Gastroesophageal sphincter (tissue), 4 donors: ENCODE measurements around the gene ENTHD1. TPM values are rescaled to one million over a fixed set of nuclear protein-coding genes. Genes with fewer than 3 reads are reported as not detected.

Experiments used
- ATAC-seq: fragments of 150-250 bp; one replicate; pipeline ENCODE4 v1.9.1; 2016; ENCODE audit warnings: mild to moderate bottlenecking, moderate library complexity
- H3K27ac ChIP-seq, 4 donors: fragments of 200-600 bp; sonication (generic) in 3 of 4; 1 replicate in 3 of 4; 2 replicates in 1 of 4; pipeline ENCODE4 v1.5.1; 2016 to 2019
- H3K27me3 ChIP-seq: fragments of 200-600 bp; sonication (generic); one replicate; pipeline ENCODE4 v1.5.1; 2019
- H3K36me3 ChIP-seq, 2 donors: fragments of 200-600 bp; sonication (generic); one replicate each; pipeline ENCODE4 v1.5.1; 2019; ENCODE audit warnings: control low read depth in 1 of 2
- H3K4me1 ChIP-seq, 3 donors: fragments of 200-600 bp; sonication (generic); 1 replicate in 2 of 3; 2 replicates in 1 of 3; pipeline ENCODE4 v1.5.1; 2016 to 2019; ENCODE audit warnings: control low read depth in 2 of 3
- H3K4me3 ChIP-seq, 2 donors: fragments of 200-600 bp; sonication (generic); one replicate each; pipeline ENCODE4 v1.5.1; 2019; ENCODE audit warnings: mild to moderate bottlenecking in 1 of 2, moderate library complexity in 1 of 2
- H3K9me3 ChIP-seq, 3 donors: fragments of 200-600 bp; sonication (generic); one replicate each; pipeline ENCODE4 v1.5.1; 2017 to 2019; ENCODE audit warnings: control low read depth in 2 of 3
- EP300 ChIP-seq: sonication (generic); formaldehyde crosslinking; IDR thresholded peaks from one replicate; pipeline ENCODE4 v1.6.1; 2017; ENCODE audit warnings: antibody characterized with exemption, mild to moderate bottlenecking
- POLR2A ChIP-seq, 2 donors: fragments of 450-650 bp; IDR thresholded peaks; one replicate each; pipeline ENCODE4 v1.6.1; 2017; ENCODE audit warnings: antibody characterized with exemption in 2 of 2, mild to moderate bottlenecking in 2 of 2, moderate library complexity in 1 of 2
- POLR2AphosphoS5 ChIP-seq: sonication (generic); formaldehyde crosslinking; IDR thresholded peaks from one replicate; pipeline ENCODE4 v1.6.1; 2017; ENCODE audit warnings: antibody characterized with exemption
- WGBS, 2 donors: methylation state at CpG; one replicate each; pipeline ENCODE4 v1.1.5; 2018; ENCODE audit warnings: low coverage in 1 of 2; 5-methylcytosine and 5-hydroxymethylcytosine counted together
- total RNA-seq, 4 donors: library from RNA; depleted of rRNA; stranded (reverse); fragments of >200 nt; gene quantifications; one replicate each; pipeline ENCODE4 v1.1.0, GENCODE V29; 2016
- TF ChIP-seq, protein P1 (sequence below), 4 experiments: fragments of 200-600 bp in 2 of 4; fragments of 450-650 bp in 2 of 4; sonication (generic) in 1 of 4; IDR thresholded peaks; one replicate each; pipeline ENCODE4 v1.5.1; 2017 to 2019; ENCODE audit warnings: antibody characterized with exemption in 4 of 4, mild to moderate bottlenecking in 2 of 4, moderate library complexity in 2 of 4

Gene ENTHD1
- total RNA-seq, 4 donors from 2014 or later = 0.47 TPM; not detected in 3

DNA sequence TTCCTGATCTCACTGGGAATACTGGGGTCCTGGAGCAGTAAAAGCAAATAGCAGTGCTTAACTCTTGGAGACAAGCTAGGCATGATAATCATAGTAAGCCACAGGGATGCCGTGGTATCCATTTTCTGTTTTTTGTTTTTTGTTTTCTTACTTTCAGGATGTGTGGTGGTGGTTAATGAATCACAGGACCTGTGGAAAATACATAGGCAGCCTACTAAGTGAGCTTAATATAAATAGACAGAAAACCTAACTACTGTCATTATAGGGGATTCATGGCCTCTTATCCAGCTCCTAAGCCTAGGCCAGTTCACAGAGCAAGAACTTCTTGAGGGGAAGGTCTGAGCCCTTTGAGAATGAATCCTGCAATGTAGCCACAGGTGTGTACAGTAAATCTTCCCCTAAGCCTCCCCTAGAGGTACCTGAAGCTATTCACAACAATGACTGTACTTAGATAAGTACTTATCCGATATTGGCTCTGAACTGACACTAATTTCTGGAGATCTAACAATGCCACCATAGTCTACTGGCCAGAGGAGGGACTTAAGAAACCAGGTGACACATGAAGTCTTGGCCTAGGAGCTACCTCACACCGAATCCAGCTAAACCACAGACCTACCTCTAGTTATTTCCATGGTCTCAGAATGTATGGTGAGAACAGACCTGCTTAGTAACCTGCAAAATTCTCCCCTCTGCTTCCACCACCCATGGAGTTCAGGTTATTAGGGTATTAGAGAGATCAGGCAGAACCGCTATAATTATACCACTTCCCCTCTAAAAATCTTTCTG is 83.6 kb downstream of the ENTHD1 start:
- H3K4me1 ChIP-seq = no peaks in the 10 kb centered on the region
- no peak for ATAC-seq
- H3K4me3 ChIP-seq = no peak overlapping the region
- H3K36me3 ChIP-seq = no peaks in the 10 kb centered on the region
- H3K9me3 ChIP-seq = no peaks in the 10 kb centered on the region
- 79 to 95% methylated on average over 2 to 4 of the region's 4 CpGs for WGBS, 2 donors
- H3K27ac ChIP-seq = no peak overlapping the region
- TF ChIP-seq POLR2A (IDR thresholded peaks at IDR 0.05) (no peak), POLR2AphosphoS5 (no peak), EP300 (no peak)
- TF ChIP-seq, protein P1, sequence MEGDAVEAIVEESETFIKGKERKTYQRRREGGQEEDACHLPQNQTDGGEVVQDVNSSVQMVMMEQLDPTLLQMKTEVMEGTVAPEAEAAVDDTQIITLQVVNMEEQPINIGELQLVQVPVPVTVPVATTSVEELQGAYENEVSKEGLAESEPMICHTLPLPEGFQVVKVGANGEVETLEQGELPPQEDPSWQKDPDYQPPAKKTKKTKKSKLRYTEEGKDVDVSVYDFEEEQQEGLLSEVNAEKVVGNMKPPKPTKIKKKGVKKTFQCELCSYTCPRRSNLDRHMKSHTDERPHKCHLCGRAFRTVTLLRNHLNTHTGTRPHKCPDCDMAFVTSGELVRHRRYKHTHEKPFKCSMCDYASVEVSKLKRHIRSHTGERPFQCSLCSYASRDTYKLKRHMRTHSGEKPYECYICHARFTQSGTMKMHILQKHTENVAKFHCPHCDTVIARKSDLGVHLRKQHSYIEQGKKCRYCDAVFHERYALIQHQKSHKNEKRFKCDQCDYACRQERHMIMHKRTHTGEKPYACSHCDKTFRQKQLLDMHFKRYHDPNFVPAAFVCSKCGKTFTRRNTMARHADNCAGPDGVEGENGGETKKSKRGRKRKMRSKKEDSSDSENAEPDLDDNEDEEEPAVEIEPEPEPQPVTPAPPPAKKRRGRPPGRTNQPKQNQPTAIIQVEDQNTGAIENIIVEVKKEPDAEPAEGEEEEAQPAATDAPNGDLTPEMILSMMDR (IDR thresholded peaks at IDR 0.05) = no peak
- H3K27me3 ChIP-seq = peaks cover 65% of the 10 kb centered on the region

DNA sequence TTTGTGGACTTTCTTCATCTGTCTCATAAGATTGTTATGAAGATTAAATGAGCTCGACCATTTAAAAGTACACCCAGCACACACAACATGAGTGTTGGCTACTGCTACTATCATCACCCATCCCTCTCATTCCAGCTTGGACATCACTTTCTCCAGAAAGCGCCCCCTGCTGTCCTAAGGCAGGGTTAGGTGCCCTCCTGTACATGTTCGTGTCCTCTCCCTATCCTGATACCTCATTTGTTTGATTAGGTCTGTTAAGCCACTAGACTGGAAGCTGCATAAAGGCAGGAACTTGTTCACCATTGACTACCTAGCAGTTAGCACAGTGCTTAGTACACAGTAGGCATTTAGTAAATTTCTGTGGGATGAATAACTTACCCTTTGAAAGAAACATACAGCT is 85.5 kb downstream of the ENTHD1 start:
- H3K9me3 ChIP-seq = no peaks in the 10 kb centered on the region
- 29 to 32% methylated on average over 3 of the region's 3 CpGs for WGBS, 2 donors
- H3K4me1 ChIP-seq = no peaks in the 10 kb centered on the region
- H3K27ac ChIP-seq = no peak overlapping the region
- H3K27me3 ChIP-seq = peaks cover 68% of the 10 kb centered on the region
- H3K4me3 ChIP-seq = no peak overlapping the region
- H3K36me3 ChIP-seq = no peaks in the 10 kb centered on the region
- TF ChIP-seq, protein P1 (IDR thresholded peaks at IDR 0.05) = peak in 1 of 4 experiments; percentile 16
- TF ChIP-seq POLR2AphosphoS5 = no peak
- TF ChIP-seq EP300 = no peak
- no peak for TF ChIP-seq POLR2A (IDR thresholded peaks at IDR 0.05)
- ATAC-seq = no peak

DNA sequence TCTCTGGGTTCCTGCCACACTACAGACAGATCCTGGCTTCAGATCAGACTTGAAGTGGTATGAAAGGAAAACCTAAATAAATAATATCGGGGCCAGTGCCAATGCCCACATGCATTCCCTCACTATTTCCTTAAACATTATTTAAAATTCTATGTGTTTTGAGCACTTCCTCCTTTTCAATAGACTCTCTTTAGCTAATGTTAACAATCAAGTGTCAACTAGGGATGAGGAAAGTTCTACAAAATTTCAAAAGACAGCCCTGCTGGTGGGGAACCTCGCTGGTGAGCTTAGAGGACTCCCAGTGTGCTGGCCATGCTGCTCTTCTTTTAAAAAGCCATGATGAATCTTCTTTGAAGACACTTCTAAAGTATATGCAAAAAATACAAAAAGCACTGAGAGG is 87.5 kb downstream of the ENTHD1 start:
- no peak for ATAC-seq
- H3K4me1 ChIP-seq = no peaks in the 10 kb centered on the region
- H3K4me3 ChIP-seq = no peak overlapping the region
- H3K27me3 ChIP-seq = peaks cover 58% of the 10 kb centered on the region
- WGBS, 2 donors = 38 to 50% methylated on average over 1 to 2 of the region's 2 CpGs
- H3K27ac ChIP-seq = no peak overlapping the region
- no peaks in the 10 kb centered on the region for H3K36me3 ChIP-seq
- H3K9me3 ChIP-seq = no peaks in the 10 kb centered on the region
- no peak for TF ChIP-seq EP300
- TF ChIP-seq, protein P1 (IDR thresholded peaks at IDR 0.05) = no peak

DNA sequence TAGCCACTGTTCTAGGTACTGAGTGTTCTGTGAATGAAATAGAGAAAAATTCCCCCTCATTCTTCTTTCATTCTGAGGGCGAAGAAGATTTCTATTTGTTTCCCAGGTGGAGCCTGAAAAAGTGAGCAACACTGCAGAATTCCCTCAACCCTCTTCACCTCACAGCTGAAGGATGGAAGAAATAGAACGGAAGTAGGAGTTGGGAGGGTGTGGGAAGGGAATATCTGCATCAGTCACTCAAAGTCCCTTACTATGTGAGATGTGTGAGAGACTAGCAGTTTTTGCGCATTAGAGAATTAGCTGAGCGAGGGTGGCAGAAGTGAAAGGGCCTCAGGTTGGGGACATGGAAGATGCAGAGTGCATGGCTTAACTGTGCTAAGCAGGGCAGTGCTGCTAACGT is 88.4 kb downstream of the ENTHD1 start:
- WGBS, 2 donors = 64 to 86% methylated on average over 1 to 5 of the region's 5 CpGs

DNA sequence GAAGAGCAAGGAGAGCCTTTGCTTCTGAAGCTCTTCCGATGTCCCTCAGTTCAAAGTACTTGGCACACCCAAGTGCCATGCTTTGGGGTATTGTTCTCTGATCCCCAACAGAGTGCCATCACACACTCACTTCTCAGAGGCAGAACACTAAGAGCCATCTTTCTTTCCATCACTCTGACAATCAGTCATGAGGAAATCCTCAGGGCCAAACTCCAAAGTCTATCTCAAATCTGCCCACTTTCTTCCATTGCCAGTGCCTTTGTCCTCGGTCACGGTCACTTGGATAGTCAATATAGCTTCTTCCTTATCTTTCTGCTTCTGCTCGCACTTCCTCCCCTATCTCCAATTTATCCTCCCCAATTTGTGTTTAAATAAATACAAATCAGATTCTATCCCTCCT is 90.9 kb downstream of the ENTHD1 start:
- TF ChIP-seq EP300 (no peak), POLR2A (IDR thresholded peaks at IDR 0.05) (no peak), POLR2AphosphoS5 (no peak)
- TF ChIP-seq, protein P1 (IDR thresholded peaks at IDR 0.05) = no peak
- H3K36me3 ChIP-seq = no peaks in the 10 kb centered on the region
- H3K27me3 ChIP-seq = peaks cover 52% of the 10 kb centered on the region
- 86 to 92% methylated on average over 4 of the region's 4 CpGs for WGBS, 2 donors
- peaks cover 0 to 19% (median 2%) of the 10 kb centered on the region in 3 donors for H3K9me3 ChIP-seq
- H3K4me3 ChIP-seq = no peak overlapping the region
- no peak overlapping the region for H3K27ac ChIP-seq
- ATAC-seq = no peak
- no peaks in the 10 kb centered on the region for H3K4me1 ChIP-seq

More for the DNA sequence above, 88.4 kb downstream of the ENTHD1 start:
- no peaks in the 10 kb centered on the region for H3K36me3 ChIP-seq
- ATAC-seq = no peak
- H3K27me3 ChIP-seq = peaks cover 56% of the 10 kb centered on the region
- no peak for TF ChIP-seq POLR2AphosphoS5
- no peaks in the 10 kb centered on the region for H3K4me1 ChIP-seq
- no peak overlapping the region for H3K4me3 ChIP-seq
- no peaks in the 10 kb centered on the region for H3K9me3 ChIP-seq
- no peak overlapping the region for H3K27ac ChIP-seq
